Upper lobe of left lung (tissue), 6 donors: Measurements from ENCODE around the gene NAPB. TPM values are rescaled to one million over a fixed set of nuclear protein-coding genes. Genes with fewer than 3 reads are reported as not detected.

Experiments
- ATAC-seq, 2 donors: fragments of 200-7000 bp; cut with Tn5 transposase; one replicate each; pipeline ENCODE4 v1.9.1; 2022; ENCODE audit warnings: mild to moderate bottlenecking in 2 of 2, moderate library complexity in 2 of 2; ENCODE audit not compliant: low FRiP score in 2 of 2
- DNase-seq, 2 donors: peaks; one replicate each; pipeline ENCODE4 v3.0.0-alpha.2; 2019 to 2020
- H3K27ac ChIP-seq, 4 donors: fragments of 200-600 bp; sonication (generic); one replicate each; pipeline ENCODE4 v1.5.1; 2016 to 2019
- H3K27me3 ChIP-seq, 4 donors: fragments of 200-600 bp; sonication (generic); one replicate each; pipeline ENCODE4 v1.5.1; 2017 to 2019
- H3K36me3 ChIP-seq, 4 donors: fragments of 200-600 bp; sonication (generic); one replicate each; pipeline ENCODE4 v1.5.1; 2016 to 2019
- H3K4me1 ChIP-seq, 4 donors: fragments of 200-600 bp; sonication (generic); one replicate each; pipeline ENCODE4 v1.5.1; 2018 to 2019
- H3K4me3 ChIP-seq, 4 donors: fragments of 200-600 bp; sonication (generic); one replicate each; pipeline ENCODE4 v1.5.1; 2017 to 2019; ENCODE audit warnings: mild to moderate bottlenecking in 2 of 4, moderate library complexity in 1 of 4
- H3K9me3 ChIP-seq, 4 donors: fragments of 200-600 bp; sonication (generic); one replicate each; pipeline ENCODE4 v1.5.1; 2018 to 2019
- EP300 ChIP-seq, 4 donors: sonication (generic); formaldehyde crosslinking; IDR thresholded peaks; one replicate each; pipeline ENCODE4 v1.5.1; 2017; ENCODE audit warnings: antibody characterized with exemption in 4 of 4, control low read depth in 2 of 4
- POLR2A ChIP-seq, 4 donors: fragments of 450-650 bp; IDR thresholded peaks; one replicate each; pipeline ENCODE4 v1.5.1; 2016 to 2017; ENCODE audit warnings: antibody characterized with exemption in 4 of 4, mild to moderate bottlenecking in 2 of 4
- POLR2AphosphoS5 ChIP-seq, 2 donors: sonication (generic); formaldehyde crosslinking; IDR thresholded peaks; one replicate each; pipeline ENCODE4 v1.5.1; 2017; ENCODE audit warnings: antibody characterized with exemption in 2 of 2
- WGBS, 2 donors: methylation state at CpG; one replicate each; pipeline ENCODE4 v1.1.5; 2017 to 2018; 5-methylcytosine and 5-hydroxymethylcytosine counted together
- total RNA-seq, 6 donors: library from RNA; depleted of rRNA in 4 of 6; stranded (reverse); fragments of >200 nt in 4 of 6; gene quantifications; one replicate each; pipeline versions ENCODE4 v1.1.0 to v1.2.1, GENCODE V29; 2016 to 2021
- TF ChIP-seq, protein P1 (sequence below), 6 experiments: fragments of 450-650 bp in 4 of 6; fragments of 200-600 bp in 2 of 6; sonication (generic) in 2 of 6; IDR thresholded peaks; one replicate each; pipeline ENCODE4 v1.5.1; 2016 to 2019; ENCODE audit warnings: antibody characterized with exemption in 6 of 6
- donor health status: DM: no; HTN: no; CAD: no; lungs with moderate emphysema.
- donor health status: DM: no; HTN: yes; CAD: no; lungs with severe emphysema.

Gene NAPB
- total RNA-seq, 6 donors from 2014 or later = 9.7 to 27.7 (median 11.1) TPM

- TF ChIP-seq POLR2A (IDR thresholded peaks at IDR 0.05) (no peak), EP300 (IDR thresholded peaks at IDR 0.05) (no peak), POLR2AphosphoS5 (IDR thresholded peaks at IDR 0.05) (no peak)
- TF ChIP-seq, protein P1, sequence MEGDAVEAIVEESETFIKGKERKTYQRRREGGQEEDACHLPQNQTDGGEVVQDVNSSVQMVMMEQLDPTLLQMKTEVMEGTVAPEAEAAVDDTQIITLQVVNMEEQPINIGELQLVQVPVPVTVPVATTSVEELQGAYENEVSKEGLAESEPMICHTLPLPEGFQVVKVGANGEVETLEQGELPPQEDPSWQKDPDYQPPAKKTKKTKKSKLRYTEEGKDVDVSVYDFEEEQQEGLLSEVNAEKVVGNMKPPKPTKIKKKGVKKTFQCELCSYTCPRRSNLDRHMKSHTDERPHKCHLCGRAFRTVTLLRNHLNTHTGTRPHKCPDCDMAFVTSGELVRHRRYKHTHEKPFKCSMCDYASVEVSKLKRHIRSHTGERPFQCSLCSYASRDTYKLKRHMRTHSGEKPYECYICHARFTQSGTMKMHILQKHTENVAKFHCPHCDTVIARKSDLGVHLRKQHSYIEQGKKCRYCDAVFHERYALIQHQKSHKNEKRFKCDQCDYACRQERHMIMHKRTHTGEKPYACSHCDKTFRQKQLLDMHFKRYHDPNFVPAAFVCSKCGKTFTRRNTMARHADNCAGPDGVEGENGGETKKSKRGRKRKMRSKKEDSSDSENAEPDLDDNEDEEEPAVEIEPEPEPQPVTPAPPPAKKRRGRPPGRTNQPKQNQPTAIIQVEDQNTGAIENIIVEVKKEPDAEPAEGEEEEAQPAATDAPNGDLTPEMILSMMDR (IDR thresholded peaks at IDR 0.05) = no peak
- H3K4me1 ChIP-seq = peaks cover 0 to 4% (median 0%) of the 10 kb centered on the region in 4 donors
- no peaks in the 10 kb centered on the region for H3K27me3 ChIP-seq
- no peaks in the 10 kb centered on the region for H3K36me3 ChIP-seq
- H3K4me3 ChIP-seq = no peak overlapping the region
- no peaks in the 10 kb centered on the region for H3K9me3 ChIP-seq
- 81 to 91% methylated on average over 7 of the region's 7 CpGs for WGBS, 2 donors
- H3K27ac ChIP-seq = no peak overlapping the region
- no peak for DNase-seq
- ATAC-seq = no peak
Observed at GRCh38 chr20:23434521-23435313, 13.4 kb upstream of the NAPB start.

GRCh38 chr20:23433628-23434027 is 12.3 kb upstream of the NAPB start:
- Histone ChIP-seq H3K36me3 (no peaks in the 10 kb centered on the region), H3K9me3 (no peaks in the 10 kb centered on the region), H3K4me1 (peaks cover 0 to 4% (median 0%) of the 10 kb centered on the region in 4 donors), H3K27ac (no peak overlapping the region), H3K4me3 (no peak overlapping the region), H3K27me3 (no peaks in the 10 kb centered on the region)
- no peak for ATAC-seq
- no peak for TF ChIP-seq POLR2AphosphoS5 (IDR thresholded peaks at IDR 0.05)
- no peak for DNase-seq
- 76 to 79% methylated on average over 3 of the region's 3 CpGs for WGBS, 2 donors

- 85 to 88% methylated on average over 3 to 9 of the region's 9 CpGs for whole genome bisulfite sequencing, 2 donors
- Histone ChIP-seq H3K27ac (no peak overlapping the region), H3K27me3 (no peaks in the 10 kb centered on the region), H3K9me3 (no peaks in the 10 kb centered on the region), H3K4me1 (peaks cover under 1 to 6% (median 4%) of the 10 kb centered on the region in 4 donors), H3K4me3 (no peak overlapping the region), H3K36me3 (no peaks in the 10 kb centered on the region)
- DNase-seq = no peak
- TF ChIP-seq POLR2AphosphoS5 (IDR thresholded peaks at IDR 0.05) = no peak
- TF ChIP-seq POLR2A (IDR thresholded peaks at IDR 0.05) = no peak
- no peak for TF ChIP-seq EP300 (IDR thresholded peaks at IDR 0.05)
- TF ChIP-seq, protein P1 (IDR thresholded peaks at IDR 0.05) = no peak
- ATAC-seq = no peak
Observed at GRCh38 chr20:23425129-23425528, 3.8 kb upstream of the NAPB start.

- Histone ChIP-seq H3K36me3 (no peaks in the 10 kb centered on the region), H3K27me3 (no peaks in the 10 kb centered on the region), H3K9me3 (no peaks in the 10 kb centered on the region), H3K4me1 (peaks cover 13 to 23% (median 18%) of the 10 kb centered on the region in 4 donors), H3K4me3 (peak overlapping the region; percentile 59 to 95 (median 88)), H3K27ac (peak overlapping the region; percentile 87 to 96 (median 93))
- TF ChIP-seq EP300 (IDR thresholded peaks at IDR 0.05) = no peak
- TF ChIP-seq POLR2A (IDR thresholded peaks at IDR 0.05) = no peak
- TF ChIP-seq, protein P1 (IDR thresholded peaks at IDR 0.05) = no peak
- TF ChIP-seq POLR2AphosphoS5 (IDR thresholded peaks at IDR 0.05) = no peak
- DNase-seq = peak; percentile 65 to 91
- 2% methylated on average over 12 of the region's 58 CpGs for WGBS, 2 donors
- peak; percentile 75 to 81 for ATAC-seq
Observed at GRCh38 chr20:23419995-23420901, 1.0 kb downstream of the NAPB start.

- ATAC-seq (no peak), DNase-seq (no peak)
- Histone ChIP-seq H3K27ac (peak overlapping the region; percentile 87 to 96 (median 93)), H3K9me3 (no peaks in the 10 kb centered on the region), H3K27me3 (no peaks in the 10 kb centered on the region), H3K4me1 (peaks cover 13 to 23% (median 18%) of the 10 kb centered on the region in 4 donors), H3K4me3 (peak overlapping the region in 3 of 4 donors; percentile 85 to 95 (median 90)), H3K36me3 (no peaks in the 10 kb centered on the region)
- 21 to 31% methylated on average over 5 of the region's 5 CpGs for WGBS, 2 donors
- no peak for TF ChIP-seq POLR2A (IDR thresholded peaks at IDR 0.05)
- TF ChIP-seq POLR2AphosphoS5 (IDR thresholded peaks at IDR 0.05) = no peak
- TF ChIP-seq, protein P1 (IDR thresholded peaks at IDR 0.05) = no peak
- no peak for TF ChIP-seq EP300 (IDR thresholded peaks at IDR 0.05)
Observed at GRCh38 chr20:23419657-23419994, 1.7 kb downstream of the NAPB start.
